ENCODE measurements around the gene EPDR1.
"Not testable (repeated sequence)": the region's sequence is repeated elsewhere in the genome, so short reads cannot be mapped to it uniquely, and the experiment has no call there.

Gene EPDR1

DNA sequence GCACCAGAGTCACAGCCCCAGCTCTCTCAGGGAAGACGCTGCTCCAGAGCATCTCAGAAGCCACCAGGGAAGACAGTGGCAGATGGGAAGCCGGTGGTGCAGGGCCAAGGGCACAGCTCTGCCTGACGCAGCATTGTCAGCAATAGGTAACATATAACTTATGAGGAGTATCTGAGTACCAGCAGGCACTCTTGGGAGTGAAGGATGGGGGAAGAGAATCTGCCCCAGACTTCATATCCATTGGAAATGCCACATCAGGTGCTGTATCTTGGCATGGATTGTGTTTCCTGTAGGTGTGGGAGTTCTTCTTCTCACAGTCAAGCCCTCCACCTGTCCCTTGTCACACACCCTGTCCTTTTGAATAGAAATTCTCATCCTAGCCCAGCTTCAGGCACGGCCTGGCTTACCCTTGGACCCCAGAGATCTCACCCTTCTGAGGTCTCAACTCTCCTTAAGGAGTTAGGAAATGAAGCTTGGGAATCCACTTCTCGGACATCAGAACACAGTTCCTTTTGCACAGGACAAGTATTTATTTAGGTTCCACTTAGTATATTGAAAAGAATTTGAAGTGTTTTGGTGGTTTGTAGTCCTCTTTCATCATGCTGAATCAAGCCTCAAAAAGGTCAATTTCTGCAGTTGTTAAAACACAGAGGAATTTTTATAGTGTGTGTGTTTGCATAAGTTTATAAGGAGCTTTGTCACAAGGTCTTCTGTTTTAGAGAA lies 9.9 kb downstream of the EPDR1 start:
- no peak for DNase-seq

DNA sequence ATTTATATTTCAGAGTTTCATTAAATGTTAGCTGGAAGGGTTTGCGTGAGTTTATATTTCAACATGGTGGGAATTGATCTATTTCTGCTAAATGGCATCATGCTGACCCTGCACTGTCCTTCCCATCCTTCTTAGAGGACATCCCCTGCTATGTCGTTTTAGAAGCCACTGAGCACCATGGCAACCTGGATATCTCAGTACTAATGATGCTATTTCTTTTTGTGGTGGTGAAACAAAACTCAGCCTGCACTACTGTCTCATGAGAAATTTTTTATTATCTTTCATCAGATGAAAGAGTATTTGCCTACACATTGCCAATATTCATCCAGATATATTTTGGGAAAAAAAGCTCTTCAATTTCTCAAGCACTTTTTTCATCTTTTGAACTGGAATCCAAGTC lies 12.1 kb downstream of the EPDR1 start:
- DNase-seq: no peak

DNA sequence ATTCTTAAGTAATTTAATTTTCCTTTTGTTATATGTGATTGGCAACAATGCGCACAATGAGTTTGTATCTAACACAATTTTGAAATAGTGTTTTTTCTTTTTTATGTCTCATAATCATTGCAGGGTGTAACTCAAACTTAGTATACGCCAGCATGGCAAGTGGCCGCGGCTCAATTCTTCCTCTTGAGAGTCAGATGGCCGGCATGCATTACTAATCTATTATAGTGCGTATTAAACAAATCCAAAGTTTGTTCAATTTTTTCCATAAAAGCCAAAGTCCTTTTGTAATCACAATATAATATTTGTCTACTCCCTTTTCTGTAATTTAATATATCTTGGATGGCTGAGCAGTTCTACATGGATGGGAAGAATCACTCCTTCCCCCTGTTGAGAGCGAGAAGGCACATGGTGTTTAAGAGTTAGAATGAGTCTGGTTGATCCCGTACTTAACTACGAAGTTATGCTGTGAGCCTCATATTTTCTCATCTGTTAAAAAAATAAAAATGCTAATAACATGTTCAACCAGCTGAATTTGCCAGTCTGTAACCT lies 12.7 kb downstream of the EPDR1 start:
- DNase-seq: no peak

DNA sequence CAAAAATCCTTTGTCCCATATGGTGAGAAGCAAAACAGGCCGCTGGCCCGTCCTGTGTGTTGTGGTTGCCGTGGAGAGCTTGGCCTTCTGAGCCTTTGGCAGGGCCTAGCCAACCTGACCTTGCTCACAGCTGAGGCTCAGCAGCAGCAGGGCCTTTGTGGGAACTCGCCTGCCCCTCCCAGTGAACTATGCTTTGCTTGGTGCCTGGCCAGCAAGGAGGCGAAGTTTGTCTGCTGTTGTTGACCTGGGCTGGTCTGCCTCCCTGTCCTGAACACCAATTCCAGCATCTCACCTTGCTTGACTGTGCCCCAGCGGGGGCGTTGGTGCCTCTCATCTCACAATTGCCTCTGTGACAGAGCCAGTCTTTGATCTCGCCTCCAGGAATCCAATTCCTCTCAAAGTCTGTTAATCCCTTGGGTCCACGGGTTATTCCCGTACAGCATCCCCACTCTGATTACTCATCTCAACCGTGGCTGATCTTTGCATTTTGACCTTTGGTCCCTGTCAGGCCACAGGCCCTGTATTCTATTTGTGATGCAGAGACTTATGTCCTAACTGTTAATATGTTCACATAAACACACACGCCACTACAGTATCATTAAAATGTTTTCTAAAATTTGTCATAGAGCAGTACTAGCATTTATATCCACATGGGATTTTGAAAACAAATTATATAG lies 22.6 kb downstream of the EPDR1 start:
- DNase-seq: no peak

DNA sequence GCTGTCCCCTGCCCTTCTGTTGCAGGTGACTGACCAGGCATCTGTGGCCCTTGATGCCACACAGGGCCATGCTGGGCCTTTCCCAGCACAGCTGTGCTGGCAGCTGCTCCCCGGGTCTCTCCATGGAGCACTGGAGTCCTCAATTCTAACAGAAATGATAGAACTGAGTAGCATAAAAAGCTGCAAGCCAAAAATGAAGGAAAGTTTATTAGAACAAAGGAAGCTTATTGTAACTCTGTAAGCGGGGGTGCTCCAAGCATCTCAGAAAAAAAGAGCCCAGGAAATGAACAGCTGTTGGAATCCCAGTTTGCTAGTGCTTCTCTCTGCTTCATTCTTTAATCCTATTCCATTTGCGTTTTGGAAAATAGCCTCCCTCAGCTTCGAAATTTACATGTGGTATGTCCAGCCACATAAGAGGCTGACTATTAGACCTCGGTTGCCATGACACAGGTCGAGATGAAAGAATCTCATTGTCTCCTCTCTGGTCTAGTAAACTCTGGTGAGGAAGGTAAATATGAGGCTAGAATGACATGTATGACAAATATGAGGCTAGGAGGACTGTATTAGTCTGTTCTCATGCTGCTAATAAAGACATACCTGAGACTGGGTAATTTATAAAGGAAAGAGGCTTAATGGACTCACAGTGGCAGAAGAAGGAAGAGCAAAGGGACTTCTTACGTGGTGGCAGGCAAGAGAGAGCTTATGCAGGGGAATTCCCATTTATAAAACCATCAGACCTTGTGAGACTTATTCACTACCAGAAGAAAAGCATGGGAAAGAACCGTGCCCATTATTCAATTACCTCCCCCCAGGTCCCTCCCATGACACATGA lies 23.7 kb downstream of the EPDR1 start:
- no peak for DNase-seq

DNA sequence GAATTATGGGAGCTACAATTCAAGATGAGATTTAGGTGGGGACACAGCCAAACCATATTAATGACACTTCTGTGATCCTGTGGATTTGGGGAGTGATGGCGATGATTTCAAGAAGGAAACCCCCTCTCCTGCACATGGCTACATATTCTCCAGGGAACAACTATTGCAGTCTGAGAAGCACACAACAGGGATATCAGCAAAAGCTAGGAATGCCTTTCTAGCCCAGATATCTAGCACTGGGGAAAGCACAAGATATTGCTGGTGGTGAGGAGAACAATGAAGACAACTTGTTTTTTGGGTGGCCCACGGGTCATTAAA lies 24.3 kb downstream of the EPDR1 start:
- no peak for DNase-seq

DNA sequence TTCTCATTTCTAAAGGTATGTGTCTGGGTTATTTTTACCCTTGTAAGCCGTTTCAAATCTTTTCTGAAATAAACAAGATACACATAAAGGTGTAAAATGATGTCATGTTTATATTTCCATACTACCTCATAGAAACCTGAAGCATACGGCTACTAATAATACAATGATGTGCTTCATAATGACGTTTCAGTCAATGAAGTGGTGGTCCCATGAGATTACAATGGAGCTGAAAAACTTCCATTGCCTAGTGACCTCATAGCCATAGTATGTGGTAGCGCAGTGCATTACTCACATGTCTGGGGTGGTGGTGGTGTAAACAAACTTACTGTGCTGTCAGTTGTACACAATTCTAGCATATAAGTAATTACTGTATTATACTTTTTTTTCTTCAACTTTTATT lies 24.9 kb downstream of the EPDR1 start:
- DNase-seq: no peak

DNA sequence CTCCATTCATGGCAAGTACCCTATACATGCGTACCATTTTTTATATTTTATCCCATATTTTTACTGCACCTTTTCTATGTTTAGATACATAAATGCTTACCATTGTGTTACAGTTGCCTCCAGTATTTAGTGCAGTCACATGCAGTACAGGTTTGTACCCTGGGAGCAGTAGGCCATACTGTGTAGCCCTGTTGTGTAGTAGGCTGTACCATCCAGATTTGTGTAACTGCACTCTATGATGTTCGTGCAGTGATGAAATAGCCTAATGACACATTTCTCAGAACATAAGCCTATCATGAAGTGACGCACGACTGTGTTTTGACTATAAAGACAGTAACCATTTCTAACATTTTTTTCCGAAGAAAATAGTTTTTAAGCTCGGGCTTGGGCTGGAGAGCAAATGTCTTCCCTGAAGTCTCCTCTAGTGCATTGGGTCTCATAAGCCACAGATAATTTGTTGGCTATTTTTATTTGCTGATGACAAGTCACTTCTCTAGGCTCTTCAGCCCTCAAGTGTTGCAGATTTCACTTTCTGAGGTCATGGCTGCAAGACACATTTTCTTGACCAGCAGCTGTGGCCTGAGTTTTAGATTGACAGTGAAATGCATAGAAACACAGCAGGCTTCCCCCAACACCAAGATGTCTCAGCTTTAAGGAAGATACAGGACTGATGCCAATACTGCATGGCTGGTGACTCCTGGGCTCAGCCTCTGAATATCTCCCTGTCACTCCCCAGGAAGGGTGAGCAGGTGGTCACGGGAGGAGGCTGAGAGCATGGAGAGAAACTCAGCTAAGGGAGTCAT lies 26.9 kb downstream of the EPDR1 start:
- DNase-seq: no peak

DNA sequence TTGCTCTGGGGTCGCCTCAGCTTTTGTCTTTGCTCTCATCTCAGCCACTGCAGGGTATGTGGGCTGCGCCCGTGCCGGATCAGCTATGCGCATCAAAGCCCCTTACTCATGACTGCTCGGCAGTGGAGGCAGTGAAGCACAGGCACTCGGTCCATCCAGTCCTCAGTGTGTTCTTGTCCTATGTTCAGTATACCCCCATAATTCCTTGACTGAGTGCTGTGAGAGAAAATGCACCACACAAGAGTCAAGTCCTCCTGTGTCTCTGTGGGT lies 27.4 kb downstream of the EPDR1 start:
- no peak for DNase-seq

DNA sequence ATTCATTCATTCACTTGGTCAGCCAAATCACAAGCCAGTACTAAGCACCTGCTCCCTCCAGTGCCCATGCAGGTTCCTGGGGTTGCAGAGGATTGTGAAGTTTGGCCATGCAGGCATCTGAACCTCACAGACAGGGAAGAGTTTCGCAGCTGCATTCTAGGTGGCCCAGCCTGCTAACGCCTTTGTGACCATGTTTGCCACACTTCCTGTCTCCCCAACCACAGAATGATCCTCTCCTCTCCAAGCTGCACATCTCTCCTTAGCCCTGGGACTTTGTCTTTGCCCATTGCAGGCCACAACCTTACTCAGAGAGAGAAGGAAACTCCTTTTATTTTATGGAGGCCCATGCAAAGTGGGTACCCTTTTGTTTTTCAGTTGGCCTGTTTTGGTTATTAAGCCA lies 31.8 kb downstream of the EPDR1 start:
- no peak for DNase-seq

DNA sequence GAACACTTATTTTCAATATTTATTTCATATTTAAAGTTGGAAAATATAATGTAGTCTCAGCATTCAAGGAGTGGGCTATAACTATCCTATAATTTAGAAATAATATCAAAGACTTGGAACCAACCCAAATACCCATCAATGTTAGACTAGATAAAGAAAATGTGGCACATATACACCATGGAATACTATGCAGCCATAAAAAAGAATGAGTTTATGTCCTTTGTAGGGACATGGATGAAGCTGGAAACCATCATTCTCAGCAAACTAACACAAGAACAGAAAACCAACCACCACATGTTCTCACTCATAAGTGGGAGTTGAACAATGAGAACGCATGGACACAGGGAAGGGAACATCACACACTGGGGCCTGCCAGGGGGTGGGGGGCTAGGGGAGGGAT lies 33.8 kb downstream of the EPDR1 start:
- DNase-seq: not testable (repeated sequence)

DNA sequence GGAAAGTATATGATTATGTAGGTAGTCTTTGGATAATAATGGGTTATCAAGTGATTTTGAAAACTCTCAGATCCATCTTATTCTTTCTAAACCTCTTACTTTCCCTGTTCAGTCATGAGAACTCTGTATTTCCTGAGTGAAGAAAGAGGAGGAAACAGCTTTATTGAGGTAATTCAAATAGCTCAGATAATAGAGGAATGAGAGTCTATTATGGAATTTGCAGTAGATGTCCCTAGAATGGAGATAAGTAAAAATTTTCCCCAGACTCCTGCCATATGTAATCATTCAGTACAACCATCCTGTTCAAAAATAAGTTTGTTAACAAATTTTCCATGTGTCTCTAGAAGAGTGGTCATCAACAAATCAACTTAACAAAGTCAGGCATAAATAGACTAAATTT lies 36.4 kb downstream of the EPDR1 start:
- DNase-seq: no peak

DNA sequence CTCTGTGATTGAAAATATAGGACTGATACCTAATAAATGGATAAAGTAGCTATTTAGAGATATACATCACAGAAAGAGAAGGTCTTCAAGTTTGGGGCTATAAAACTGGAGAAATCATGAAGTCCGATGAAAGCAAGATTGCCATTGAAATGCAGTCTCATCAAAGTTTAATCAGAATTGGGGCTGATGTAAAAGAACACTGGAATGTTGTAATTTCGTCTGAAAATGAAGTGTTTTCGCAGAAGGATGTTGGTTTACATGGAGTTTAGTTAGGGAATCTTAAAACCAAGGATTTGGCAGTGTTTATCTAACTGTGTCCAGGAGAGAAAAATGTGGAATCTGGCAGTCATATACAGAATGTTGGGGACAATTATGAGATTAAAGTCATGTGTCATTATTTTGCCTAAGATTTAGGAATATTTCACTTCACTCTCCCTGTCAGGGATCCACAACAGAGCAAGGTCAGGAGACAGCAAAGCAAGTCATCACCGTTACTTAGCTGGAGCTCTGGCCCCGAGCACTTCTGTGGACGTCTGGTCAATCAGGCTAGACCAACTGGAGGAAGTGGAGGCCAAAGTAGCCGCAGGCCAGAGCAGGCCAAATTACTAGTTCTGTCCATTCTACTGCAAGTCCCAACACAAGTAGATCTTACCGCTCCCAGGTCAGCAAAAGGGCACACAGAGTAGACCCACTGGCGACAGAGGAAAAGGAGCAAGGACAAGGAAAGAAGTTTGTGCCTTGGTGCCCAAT lies 37.0 kb downstream of the EPDR1 start:
- DNase-seq: no peak

DNA sequence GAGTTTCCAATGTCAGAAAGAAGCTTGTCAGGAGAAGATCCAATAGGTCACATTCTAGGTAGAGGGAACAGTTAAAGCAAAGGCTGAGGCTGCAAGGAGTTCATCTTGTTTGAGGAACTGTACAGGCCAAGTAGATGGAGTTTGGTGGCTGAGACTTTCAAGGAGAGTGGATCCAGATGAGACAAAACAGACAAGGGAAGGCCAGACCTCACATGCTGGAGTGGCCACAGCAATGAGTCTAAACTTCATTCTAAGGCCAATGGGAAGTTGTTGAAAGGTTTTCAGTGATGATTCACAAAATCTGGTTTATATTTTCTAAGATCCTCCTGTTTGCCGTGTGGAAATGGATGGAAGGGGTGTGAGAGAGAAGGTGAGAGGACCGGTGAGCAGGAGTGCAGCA lies 40.0 kb downstream of the EPDR1 start:
- no peak for DNase-seq

DNA sequence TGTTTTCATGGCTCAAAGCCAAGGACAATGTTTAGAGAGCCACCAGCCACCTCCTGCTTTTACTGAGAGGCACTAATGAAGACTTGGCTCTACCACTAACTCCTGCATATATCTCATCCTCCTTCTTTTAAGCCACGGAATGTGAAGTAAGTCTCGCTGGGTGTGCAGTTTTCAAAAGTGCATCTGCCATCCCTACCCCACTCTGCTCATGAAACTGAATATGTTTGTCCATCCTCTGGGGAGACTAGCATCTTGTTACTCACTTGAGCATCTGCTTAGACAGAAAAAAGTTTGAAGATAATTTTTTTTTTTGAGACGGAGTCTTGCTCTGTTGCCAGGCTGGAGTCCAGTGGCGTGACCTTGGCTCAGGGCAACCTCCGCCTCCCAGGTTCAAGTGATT lies 40.8 kb downstream of the EPDR1 start:
- no peak for DNase-seq

DNA sequence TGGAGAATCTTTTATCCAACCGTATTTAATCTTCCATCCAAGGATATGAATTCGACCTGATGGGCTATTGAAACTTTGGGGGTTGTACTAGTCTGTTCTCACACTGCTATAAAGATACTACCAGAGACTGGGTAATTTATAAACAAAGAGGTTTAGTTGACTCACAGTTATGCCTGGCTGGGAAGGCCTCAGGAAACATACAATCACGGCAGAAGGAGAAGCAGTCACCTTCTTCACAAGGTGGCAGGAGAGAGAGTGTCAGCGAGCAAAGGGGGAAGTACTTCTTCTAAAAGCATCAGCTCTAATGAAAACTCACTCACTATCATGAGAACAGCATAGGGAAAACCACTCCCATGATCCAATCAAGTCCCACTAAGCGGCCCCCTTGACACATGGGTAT lies 43.8 kb downstream of the EPDR1 start:
- no peak for DNase-seq

DNA sequence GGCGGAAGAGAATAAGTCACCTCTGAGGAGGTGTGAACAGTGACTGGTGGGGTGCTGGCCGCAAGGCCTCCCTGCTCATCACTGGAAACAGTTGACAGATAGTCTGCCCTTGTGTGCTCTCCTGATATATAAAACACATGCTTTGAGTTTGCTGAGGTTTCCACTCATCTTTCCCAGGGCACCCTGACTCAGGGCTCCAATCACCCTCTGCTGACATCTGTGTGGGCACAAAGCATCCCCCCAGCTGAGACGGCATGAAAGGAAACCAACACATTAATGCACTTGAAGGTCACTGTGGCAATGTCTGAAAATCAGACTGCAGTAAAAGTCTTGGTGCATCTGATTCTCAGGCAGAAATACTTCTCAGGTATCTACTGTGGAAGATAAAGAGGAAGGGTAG lies 49.8 kb downstream of the EPDR1 start:
- no peak for DNase-seq

DNA sequence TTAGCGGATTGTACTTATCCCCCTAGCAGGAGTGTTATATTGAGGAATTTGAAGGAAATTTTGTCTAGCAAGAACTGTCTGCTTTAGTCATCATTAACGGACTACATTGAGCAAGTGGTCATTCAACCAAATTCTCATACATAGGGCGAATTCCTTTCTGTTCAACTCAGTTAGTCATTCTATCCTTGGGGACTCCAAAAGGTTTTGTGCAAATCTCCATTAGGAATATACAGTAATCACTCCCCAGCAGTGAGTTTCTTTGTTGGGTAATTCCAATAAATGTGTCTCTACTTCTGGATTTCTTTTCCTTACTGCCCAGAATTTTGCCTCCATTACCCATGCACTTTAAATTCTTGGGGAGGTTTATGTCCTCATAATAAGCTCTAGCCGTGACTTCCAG lies 51.1 kb downstream of the EPDR1 start:
- DNase-seq: no peak

DNA sequence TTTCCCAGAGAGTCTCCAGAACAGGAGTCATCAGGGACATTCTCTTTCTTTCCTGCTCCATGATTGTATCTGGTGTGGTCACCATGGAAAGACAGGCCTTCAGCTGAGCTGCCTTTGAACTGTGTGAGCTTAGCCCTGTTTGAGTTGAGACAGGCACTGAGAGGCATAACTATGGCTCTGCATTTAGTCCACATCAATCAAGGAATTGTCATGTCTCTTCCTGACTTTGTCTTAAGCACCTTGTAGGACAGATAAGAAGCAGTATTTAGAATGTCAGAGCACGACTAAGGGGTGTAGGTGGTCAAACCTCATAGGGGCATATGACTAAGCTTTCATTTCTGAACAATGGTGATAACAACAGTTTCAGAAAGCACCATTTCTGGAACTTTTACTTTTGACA lies 53.5 kb downstream of the EPDR1 start:
- no peak for DNase-seq

DNA sequence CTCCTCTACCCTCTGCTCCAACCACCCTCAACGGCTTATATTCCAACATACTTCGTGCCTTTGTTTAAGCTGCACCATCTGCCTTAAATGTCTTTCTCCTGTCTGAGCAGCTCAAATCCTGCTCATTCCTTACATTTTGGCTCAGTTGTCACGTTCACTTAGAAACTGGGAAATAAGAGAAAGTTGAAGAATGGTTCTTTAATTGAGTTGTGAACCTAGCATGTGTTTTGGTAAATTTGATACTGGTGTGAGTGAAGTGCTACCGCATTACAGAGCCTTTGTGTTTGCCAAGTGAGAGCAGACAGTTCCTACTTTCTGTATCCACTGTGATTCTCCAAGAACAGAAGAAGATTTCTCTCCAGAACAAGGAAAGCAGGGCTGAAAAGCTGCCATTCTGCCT lies 54.3 kb downstream of the EPDR1 start:
- no peak for DNase-seq

DNA sequence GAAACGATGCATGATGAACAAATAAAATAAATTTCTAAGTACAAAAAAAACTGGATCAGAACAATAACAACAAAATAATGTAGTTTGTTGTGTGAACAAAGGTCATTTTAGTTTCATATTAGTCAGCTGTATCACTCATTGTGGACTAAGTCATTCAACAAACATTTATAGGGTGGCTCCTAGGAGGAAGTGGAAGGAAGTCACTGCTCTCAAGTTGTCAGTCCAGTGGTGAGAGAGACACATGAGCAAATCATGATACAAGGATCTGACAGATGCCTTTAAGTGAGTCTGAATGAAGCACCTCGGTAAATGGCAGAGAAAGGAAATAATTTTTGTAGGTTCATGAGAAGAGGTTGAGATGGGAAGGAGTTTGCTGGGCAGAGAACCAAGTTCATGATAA lies 56.8 kb downstream of the EPDR1 start:
- no peak for DNase-seq

DNA sequence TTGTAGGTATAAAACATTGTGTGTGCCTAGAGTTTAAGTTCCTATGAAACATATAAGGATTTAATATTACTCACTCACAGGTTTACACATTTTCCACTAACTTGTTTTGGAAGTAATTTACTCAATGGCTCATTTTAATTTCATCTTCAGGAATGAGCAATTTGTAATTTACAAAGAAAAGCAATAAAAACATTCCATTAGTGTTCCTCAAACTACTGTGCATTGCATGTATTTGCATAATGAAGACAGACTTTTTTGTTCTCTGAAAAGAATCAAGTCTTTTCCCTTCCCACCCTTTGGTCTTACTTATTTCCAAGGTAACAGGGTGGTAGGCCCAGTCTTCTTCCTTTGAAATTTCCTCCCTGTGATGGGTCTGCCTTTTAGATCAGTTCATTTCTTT lies 61.2 kb downstream of the EPDR1 start:
- DNase-seq: no peak

DNA sequence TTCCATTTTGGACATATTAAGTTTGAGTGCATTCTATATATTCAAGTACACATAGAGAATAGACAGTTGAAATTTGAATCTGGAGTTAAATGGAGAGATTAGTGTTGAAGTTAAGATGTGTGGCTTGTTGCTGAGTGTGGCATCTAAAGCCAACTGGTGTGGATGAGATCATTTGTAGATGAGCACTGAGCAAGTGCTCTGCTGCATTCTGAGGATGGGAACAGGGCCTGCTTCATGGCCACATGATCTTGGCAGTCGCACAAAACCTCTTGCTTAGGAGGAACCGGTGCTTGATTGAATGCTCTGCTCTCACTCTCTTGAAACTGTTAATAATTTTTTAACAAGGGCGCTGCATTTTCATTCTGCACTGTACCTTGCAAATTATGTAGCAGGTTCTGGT lies 62.0 kb downstream of the EPDR1 start:
- DNase-seq: no peak

Measured in NCI-H774 (cell line).